Endodermal cell (in vitro differentiated cells): ENCODE measurements around the gene GJA3. TPM values are rescaled to one million over a fixed set of nuclear protein-coding genes. Genes with fewer than 3 reads are reported as not detected.

ENCODE experiments used
- DNase-seq: peaks from one replicate; pipeline ENCODE4 v3.0.0-alpha.2; 2017
- H3K27ac ChIP-seq: 2 replicates; pipeline ENCODE4 v1.5.1; 2013; ENCODE audit warnings: mild to moderate bottlenecking, low read depth, low read length, moderate library complexity
- H3K27me3 ChIP-seq: 2 replicates; pipeline ENCODE4 v1.6.1; 2013; ENCODE audit warnings: mild to moderate bottlenecking, low read length, moderate library complexity; ENCODE audit not compliant: insufficient read depth, control insufficient read depth, poor library complexity, severe bottlenecking
- H3K36me3 ChIP-seq: 2 replicates; pipeline ENCODE4 v1.7.0; 2013; ENCODE audit warnings: mild to moderate bottlenecking, low read length, moderate library complexity; ENCODE audit not compliant: control insufficient read depth, insufficient read depth
- H3K4me1 ChIP-seq: one replicate; pipeline ENCODE4 v1.7.0; 2013; ENCODE audit warnings: low read length; ENCODE audit not compliant: control insufficient read depth, insufficient read depth
- H3K4me3 ChIP-seq: 2 replicates; pipeline ENCODE4 v1.5.1; 2013; ENCODE audit warnings: mild to moderate bottlenecking, low read length, moderate library complexity
- H3K9ac ChIP-seq: 2 replicates; pipeline ENCODE4 v1.6.1; 2013; ENCODE audit warnings: mild to moderate bottlenecking, low read length, moderate library complexity; ENCODE audit not compliant: poor library complexity, severe bottlenecking; ENCODE audit errors: extremely low read depth
- H3K9me3 ChIP-seq: 2 replicates; pipeline ENCODE4 v1.6.1; 2013; ENCODE audit warnings: mild to moderate bottlenecking, low read length, moderate library complexity; ENCODE audit not compliant: control insufficient read depth
- H3K27ac Mint-ChIP-seq: 2 replicates; pipeline ENCODE4 v1.8.0; 2020; ENCODE audit warnings: mixed read lengths
- H3K27me3 Mint-ChIP-seq: 2 replicates; pipeline ENCODE4 v1.8.0; 2021; ENCODE audit warnings: mild to moderate bottlenecking, mixed read lengths; ENCODE audit not compliant: insufficient read depth
- H3K36me3 Mint-ChIP-seq: 2 replicates; pipeline ENCODE4 v1.8.0; 2020; ENCODE audit warnings: low read depth, mixed read lengths
- H3K4me1 Mint-ChIP-seq: 2 replicates; pipeline ENCODE4 v1.8.0; 2020; ENCODE audit warnings: mixed read lengths
- H3K4me3 Mint-ChIP-seq: 2 replicates; pipeline ENCODE4 v1.8.0; 2020; ENCODE audit warnings: mild to moderate bottlenecking, moderate library complexity, mixed read lengths
- H3K9me3 Mint-ChIP-seq: 2 replicates; pipeline ENCODE4 v1.8.0; 2020; ENCODE audit warnings: mild to moderate bottlenecking, mixed read lengths
- CTCF ChIP-seq: fragments of 200-600 bp; sonication (generic); conservative IDR thresholded peaks from 2 replicates; pipeline ENCODE4 v1.5.0; 2021; ENCODE audit warnings: antibody characterized with exemption, mild to moderate bottlenecking
- WGBS, 2 experiments: methylation state at CpG; one replicate each; pipeline versions ENCODE4 v1.1.5 to v1.1.7; 2013; ENCODE audit warnings: missing lambda C conversion rate in 2 of 2, mixed read lengths in 1 of 2; ENCODE audit not compliant: insufficient coverage in 1 of 2, insufficient read length in 1 of 2; 5-methylcytosine and 5-hydroxymethylcytosine counted together
- total RNA-seq, 2 donors: library from RNA; stranded (reverse); fragmentation: NEBNext Ultra II Directional in 1 of 2; extraction: Animal tissue kit (Norgen Biotek cat#: 25700) in 1 of 2; gene quantifications; 2 replicates in 1 of 2; 3 replicates in 1 of 2; pipeline ENCODE4 v1.2.1, GENCODE V29; 2021

Gene GJA3
- total RNA-seq, 2 donors from 2014 or later = 0.07 to 0.09 TPM

GRCh38 chr13:20150561-20150960 lies 10.3 kb downstream of the GJA3 start:
- Mint-ChIP-seq H3K4me3 (no peak overlapping the region), H3K36me3 (no peaks in the 10 kb centered on the region), H3K9me3 (no peaks in the 10 kb centered on the region), H3K4me1 (no peaks in the 10 kb centered on the region), H3K27ac (no peak overlapping the region), H3K27me3 (peaks cover 24% of the 10 kb centered on the region)
- H3K4me1 ChIP-seq = no peaks in the 10 kb centered on the region
- H3K9me3 ChIP-seq = no peaks in the 10 kb centered on the region
- H3K9ac ChIP-seq = no peak overlapping the region
- H3K27me3 ChIP-seq = no peaks in the 10 kb centered on the region
- no peak overlapping the region for H3K4me3 ChIP-seq
- WGBS, 2 experiments = 91 to 100% methylated on average over 2 to 9 of the region's 9 CpGs
- no peaks in the 10 kb centered on the region for H3K36me3 ChIP-seq
- no peak for TF ChIP-seq CTCF
- no peak for DNase-seq
- no peak overlapping the region for H3K27ac ChIP-seq

GRCh38 chr13:20149762-20150161 lies 11.1 kb downstream of the GJA3 start:
- H3K9me3 ChIP-seq = no peaks in the 10 kb centered on the region
- H3K4me3 Mint-ChIP-seq = no peak overlapping the region
- no peak overlapping the region for H3K27ac Mint-ChIP-seq
- H3K27me3 Mint-ChIP-seq = peaks cover 23% of the 10 kb centered on the region
- peak; percentile 17 for DNase-seq
- H3K9ac ChIP-seq = no peak overlapping the region
- no peaks in the 10 kb centered on the region for H3K27me3 ChIP-seq
- no peak for TF ChIP-seq CTCF
- H3K4me1 ChIP-seq = no peaks in the 10 kb centered on the region
- no peaks in the 10 kb centered on the region for H3K4me1 Mint-ChIP-seq
- 85 to 87% methylated on average over 9 of the region's 9 CpGs for WGBS, 2 experiments
- H3K36me3 Mint-ChIP-seq = no peaks in the 10 kb centered on the region
- no peaks in the 10 kb centered on the region for H3K36me3 ChIP-seq
- H3K27ac ChIP-seq = no peak overlapping the region
- H3K4me3 ChIP-seq = no peak overlapping the region
- H3K9me3 Mint-ChIP-seq = no peaks in the 10 kb centered on the region

- H3K4me3 ChIP-seq = no peak overlapping the region
- H3K4me1 Mint-ChIP-seq = no peaks in the 10 kb centered on the region
- no peaks in the 10 kb centered on the region for H3K27me3 ChIP-seq
- no peak overlapping the region for H3K27ac ChIP-seq
- H3K36me3 ChIP-seq = no peaks in the 10 kb centered on the region
- no peak overlapping the region for H3K4me3 Mint-ChIP-seq
- TF ChIP-seq CTCF = no peak
- no peaks in the 10 kb centered on the region for H3K36me3 Mint-ChIP-seq
- peak; percentile 35 for DNase-seq
- no peaks in the 10 kb centered on the region for H3K4me1 ChIP-seq
- H3K27ac Mint-ChIP-seq = no peak overlapping the region
- no peaks in the 10 kb centered on the region for H3K9me3 Mint-ChIP-seq
- 91% methylated on average over 15 to 16 of the region's 16 CpGs for WGBS, 2 experiments
- H3K9me3 ChIP-seq = no peaks in the 10 kb centered on the region
- peaks cover 15% of the 10 kb centered on the region for H3K27me3 Mint-ChIP-seq
- H3K9ac ChIP-seq = no peak overlapping the region
Observed at GRCh38 chr13:20148501-20149183, 12.2 kb downstream of the GJA3 start.
